ENCODE measurements around the gene PAN3.

The PAN3 gene

DNA sequence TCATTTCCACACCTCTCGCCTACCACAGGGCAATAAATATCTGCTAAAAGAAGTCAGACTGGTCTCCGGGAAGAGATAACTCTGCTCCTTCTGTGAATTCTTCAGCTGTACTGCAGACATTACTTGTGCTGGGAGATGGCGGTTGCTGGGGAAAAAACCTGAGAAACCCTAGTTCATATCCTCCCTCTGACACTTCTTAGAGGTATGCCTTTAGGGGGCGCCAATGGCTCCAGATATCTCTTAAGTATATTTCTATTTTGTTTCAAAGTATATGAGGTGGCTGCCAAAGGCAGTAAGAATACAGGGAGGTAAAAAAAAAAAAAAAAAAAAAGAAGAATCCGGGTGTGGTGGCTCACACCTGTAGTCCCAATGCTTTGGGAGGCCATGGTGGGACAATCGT is 175.2 kb downstream of the PAN3 start:
- peak; percentile 25 for DNase-seq

- DNase-seq = no peak
These were observed 176.5 kb downstream of the PAN3 start for GRCh38 chr13:28314879-28315278.

DNA sequence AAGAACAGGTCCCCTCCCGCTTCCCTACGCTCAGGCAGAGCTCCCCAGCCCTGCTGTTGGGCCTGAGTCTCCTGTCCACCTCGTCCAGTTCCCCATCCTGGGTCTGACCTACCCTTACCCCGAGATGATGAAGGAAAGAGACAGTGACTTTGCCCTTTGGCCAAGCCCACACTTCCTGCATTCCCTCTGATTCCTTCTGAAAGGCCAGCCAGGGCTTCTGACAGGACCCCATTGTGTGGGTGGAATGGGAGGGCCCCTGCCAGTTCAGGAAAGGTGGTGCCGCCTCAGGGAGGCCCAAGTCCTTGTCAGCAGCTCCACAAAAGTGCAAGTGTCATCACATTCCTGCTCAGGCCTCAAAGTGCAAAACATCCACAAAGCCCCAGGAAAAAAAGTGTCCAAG is 177.8 kb downstream of the PAN3 start:
- no peak for DNase-seq

DNA sequence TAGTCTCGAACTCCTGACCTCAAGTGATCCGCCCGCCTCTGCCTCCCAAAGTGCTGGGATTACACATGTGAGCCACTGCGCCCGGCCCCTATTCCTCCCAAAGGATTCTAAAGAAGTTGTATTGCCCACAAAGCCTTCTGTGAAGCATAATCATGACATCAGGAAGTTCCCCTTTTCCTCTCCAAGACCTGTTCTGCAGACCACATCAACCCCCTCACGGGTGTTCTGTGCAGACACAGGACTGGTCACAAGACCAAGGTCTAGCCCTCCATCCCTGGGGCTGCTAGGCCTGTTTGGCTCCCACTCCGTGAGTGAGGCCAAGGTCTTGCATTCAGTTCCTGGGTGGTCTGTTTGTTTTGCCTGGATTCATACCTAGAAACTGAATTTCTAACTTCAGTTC is 178.5 kb downstream of the PAN3 start:
- DNase-seq = no peak

GRCh38 chr13:28318496-28318895 is 180.2 kb downstream of the PAN3 start:
- no peak for DNase-seq

DNA sequence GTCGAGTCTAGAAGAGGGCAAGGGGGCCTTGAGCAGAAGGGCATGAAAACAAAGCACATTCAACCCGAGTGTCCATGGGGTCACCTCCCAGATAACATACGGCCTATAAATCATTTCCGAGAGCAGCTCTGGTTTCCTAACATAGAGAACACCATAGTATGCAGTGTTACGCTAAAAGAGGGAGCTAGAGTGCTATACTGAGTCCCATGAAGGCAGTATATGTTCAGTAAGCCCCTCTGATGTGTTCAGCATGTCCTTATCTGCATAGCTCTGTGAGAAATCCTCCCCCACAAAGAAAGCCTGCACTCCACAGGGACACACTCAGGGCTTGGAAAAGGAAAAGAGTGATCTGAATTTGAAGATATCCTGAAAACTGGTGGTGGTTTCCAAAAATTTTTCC is 181.2 kb downstream of the PAN3 start:
- DNase-seq = no peak

GRCh38 chr13:28320209-28320608 is 181.9 kb downstream of the PAN3 start:
- DNase-seq = no peak

- no peak for DNase-seq
These were observed 182.7 kb downstream of the PAN3 start for GRCh38 chr13:28320884-28321574.

DNA sequence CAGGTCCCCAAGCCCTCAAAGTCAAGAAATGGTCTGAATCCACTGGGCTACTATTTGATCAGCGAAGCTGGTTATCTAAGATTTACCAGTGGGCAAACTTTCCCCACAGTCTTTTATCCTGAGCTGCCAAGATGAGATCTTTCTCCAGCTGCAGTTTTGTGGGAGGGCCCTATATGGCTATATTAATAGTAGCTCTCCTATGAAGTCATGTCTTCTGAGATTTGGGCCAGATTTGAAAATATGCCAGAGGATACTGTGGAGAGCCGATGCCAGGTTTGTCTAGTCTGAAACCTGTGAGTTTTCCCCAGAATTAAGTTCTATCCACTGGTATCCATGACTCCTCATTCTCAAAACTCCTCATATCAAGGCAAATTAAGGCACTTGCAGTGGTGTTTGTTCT is 183.4 kb downstream of the PAN3 start:
- DNase-seq = no peak

DNA sequence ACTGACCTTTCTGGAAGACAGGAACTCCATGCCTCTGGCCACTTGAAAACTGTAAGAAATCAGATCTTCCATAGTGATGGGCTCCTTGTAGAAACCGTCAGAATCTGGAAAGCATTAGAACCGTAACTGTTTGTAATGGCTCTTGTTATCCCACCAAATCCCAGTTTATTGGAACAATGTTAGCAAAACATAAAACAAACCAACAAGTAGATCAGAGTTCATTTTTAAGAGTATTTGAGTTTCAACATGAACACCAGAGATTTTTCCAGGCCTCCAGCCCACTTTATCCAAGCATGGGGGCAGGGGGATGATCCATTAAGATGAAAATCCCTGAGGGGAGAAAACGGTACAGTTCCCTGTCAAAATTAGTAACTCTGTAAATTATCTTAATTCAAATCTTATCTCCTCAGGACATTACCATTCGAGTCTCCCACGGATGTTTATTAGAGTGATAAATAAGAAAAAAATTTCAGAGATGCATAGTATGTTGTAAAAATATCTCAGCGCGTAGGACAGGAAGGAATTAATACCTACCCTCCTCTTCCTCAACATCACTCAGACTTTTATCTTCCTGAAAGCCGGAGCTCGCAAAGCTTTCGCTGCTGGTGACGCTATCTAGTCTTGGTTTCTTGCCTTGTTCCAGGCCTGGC is 184.0 kb downstream of the PAN3 start:
- no peak for DNase-seq

- peak; percentile 67 for DNase-seq
These were observed 185.9 kb downstream of the PAN3 start for GRCh38 chr13:28324181-28324789.

GRCh38 chr13:28325022-28325421 is 186.7 kb downstream of the PAN3 start:
- no peak for DNase-seq

DNA sequence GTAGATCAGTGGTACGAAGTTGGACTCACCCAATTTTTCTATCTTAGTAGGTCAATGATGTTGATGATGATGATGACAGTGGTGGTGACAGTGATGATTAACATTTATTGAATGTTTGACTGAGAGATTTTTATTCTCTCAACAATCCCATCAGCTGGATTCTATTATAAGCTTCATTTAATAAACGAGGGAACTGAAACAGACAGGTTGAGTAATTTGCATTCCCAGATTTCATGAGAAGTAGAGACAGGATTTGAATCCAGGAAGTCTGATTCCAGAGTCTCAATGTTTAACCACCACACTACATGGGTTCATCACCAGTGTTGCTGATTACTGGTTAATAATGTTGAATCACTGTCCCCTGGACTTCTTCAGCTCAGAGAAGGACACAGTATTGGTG is 187.7 kb downstream of the PAN3 start:
- DNase-seq = no peak

DNA sequence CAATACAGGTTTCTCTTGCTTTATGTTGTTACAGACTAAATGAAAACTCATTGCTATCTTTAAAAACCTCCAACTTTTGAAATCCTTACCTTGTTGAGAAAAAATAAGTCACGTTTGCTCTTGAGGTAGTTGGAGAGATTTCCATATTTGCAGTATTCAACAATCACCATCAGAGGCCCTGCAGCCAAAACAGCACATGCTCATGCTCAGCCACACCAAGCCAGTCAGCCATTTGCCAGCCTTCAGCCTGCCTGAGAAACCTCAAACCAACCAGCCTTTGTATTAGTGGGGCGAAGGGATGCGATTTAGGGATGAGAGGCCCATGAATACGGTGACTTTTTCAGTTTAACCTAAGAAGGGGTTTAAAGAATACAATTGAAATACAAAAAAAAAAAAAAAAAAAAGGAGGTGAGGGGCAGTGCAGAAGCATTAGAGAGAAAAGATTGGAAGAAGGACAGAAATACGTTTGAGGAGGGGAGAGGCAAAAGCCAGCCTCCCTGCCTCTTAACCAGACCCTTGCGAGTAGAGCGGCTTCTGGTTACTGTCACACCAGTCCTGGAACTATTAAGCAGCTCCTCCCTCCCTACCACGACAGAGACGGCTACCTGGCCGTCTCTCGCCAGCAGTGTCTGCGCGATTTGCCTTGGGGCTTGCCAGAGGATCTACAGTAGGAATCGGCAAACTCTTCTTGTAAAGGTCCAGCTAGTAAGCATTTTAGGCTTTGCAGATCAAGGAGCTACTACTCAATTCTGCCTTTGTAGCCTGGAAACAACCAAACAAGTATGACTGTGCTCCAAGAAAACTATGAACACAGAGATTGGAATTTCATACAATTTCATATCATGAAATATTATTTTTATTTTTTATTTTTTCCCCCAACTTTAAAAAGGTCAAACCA is 189.3 kb downstream of the PAN3 start:
- no peak for DNase-seq

GRCh38 chr13:28328271-28328607 is 189.9 kb downstream of the PAN3 start:
- DNase-seq = no peak

DNA sequence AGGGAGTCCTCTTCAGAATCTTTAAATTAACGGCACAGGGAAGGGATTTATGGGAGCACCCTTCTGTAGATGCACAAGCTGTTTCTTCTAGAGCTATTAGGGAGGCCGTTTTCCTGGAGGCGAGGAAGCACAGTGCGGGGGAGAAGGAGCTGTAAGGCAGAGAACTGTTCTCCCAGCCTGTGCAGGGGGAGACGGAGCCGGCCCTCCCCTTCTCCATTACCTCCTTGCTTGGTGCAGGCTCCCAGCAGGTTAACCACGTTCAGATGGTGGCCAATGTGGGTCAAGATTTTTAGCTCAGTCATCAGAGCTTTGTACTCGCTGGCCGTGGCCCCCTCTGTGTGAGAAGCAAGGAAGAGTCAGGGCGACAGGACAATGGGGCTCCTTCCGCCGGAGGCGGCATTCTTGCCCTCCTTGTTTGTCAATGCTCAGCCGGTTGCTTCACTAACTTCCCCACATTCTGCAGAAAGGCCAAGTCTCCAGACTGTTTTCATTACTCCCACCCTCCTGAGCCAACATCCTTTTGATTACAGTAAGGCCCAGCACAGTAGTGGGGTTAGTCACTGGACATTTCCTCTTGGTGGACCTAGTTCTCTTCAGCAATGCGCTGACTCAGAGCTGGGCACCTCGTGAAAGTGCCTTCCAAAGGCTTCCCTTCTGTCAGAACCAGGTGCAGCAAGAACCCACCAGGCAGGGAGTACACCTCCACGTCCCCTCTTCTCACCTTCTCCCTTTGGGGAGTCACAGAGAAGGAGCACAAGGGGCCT is 191.2 kb downstream of the PAN3 start:
- DNase-seq = no peak

DNA sequence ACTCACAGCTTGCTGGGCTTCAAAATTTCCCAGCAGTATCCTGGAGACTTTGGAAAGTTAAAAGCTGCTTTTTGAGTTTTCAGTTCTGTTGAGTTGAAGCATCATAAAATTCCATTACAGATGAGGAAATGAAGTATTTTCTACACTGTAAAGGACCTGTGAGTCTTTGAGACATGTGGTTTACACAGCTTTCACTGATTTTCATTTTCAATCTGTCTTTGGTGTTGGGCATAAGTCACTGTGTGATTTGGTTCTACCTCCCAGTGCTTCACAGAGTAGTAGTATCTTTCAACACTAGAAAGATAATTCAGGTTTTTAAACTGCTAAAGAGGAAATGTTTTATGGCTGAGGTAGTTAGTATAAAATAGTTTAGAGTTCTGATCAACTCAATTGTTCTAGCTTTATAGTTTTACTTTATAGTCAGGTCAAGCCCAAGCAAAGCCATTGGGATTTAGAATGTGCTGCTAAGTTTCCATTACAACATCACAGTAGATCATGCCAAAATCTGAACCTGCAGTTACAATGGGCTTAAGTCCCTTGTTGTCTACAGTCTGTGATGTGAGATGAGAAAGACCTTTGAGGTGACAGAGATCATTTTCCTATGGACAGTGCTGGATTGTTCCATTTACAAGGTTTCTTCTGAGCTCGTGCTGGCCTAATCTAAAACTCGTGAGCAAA is 195.0 kb downstream of the PAN3 start:
- DNase-seq = no peak

DNA sequence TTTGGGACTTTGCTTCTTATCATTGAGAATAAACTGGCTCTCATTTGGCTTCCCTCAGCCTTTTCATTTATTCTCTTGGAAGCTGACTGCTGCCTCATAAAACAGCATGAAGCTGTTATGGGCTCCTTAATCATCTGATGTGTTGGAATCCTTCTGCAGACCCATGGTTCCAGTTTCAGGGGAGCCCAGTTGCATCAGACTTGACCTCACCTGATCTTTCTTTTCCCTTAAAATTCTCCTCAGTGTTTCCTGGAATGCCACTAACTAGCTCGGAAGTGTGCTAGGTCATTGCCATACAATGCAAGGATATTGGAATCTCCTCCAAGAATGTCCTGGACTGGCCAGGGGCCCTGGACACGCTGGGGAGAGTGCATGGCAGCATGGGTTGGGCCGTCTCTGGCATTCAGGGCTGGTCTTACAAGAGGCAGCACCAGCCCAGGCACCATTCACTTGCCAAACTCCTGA is 197.9 kb downstream of the PAN3 start:
- no peak for DNase-seq

DNA sequence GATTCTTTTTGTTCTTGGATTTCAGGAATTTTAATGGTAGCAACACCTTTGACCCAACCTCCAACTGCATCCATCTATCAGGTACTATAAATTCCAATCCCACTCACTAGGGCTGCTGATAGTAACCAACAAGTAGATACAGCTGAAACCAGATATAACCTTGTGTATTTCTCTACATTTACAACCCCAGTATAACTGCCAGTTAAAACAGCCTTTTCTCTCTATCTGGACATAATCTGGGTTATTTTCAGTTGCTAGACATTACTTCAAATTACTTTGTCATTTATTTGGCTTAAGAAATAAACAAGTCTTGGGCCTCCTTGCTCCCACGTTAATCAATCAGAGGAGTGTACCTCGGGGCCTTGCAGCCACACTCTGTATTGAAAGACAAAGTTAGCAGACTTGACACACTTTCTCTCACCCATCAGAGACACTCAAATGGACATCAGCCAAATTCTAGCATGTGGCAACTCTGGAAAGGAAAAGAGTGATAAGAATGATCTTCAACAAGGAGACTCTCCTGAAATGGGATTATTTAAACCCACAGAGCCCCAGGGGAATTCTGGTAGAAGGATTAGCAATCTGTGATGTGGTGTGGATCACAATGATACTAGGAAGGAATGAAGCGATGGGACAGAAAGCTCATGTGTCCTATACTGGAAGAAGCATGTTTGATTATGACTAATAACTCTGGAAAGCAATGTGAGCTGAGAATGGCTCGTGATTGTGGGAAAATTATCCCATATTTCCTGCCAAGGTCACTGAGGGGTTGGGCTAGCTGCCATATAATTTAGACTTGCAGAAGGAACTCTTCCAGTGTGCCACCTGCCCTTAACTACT is 199.0 kb downstream of the PAN3 start:
- DNase-seq = no peak

GRCh38 chr13:28338006-28338574 is 199.7 kb downstream of the PAN3 start:
- no peak for DNase-seq

GRCh38 chr13:28338742-28339141 is 200.4 kb downstream of the PAN3 start:
- DNase-seq = no peak

Data from activated CD4-positive, alpha-beta T cell treated with anti-CD3 and anti-CD28 coated beads, Interleukin-2, amount 50 U/mL, for 16 hours (primary cell).